Urothelium cell line (cell line): ENCODE data around the gene ZNF600.
"Not testable (repeated sequence)": the region's sequence is repeated elsewhere in the genome, so short reads cannot be mapped to it uniquely, and the experiment has no call there.

Experiments
- DNase-seq: peaks from one replicate; pipeline ENCODE4 v3.0.0; 2011; ENCODE audit warnings: low spot score, mixed read lengths
- FAIRE-seq: peaks from 2 replicates; lab custom pipeline; 2011; peaks lifted over from hg19 to GRCh38; lab: Jason Lieb, UNC

The ZNF600 gene

GRCh38 chr19:52786464-52787354 lies at the start of gene ZNF600:
Gene ZNF600, minus strand, starts transcription at chr19:52786791. Its CDS starts 7,903 bp downstream, at chr19:52778888.
- FAIRE-seq: not testable (repeated sequence)
- DNase-seq: peak; percentile 73

- not testable (repeated sequence) for FAIRE-seq, DNase-seq
These were observed 47.7 kb upstream of the ZNF600 start for GRCh38 chr19:52834289-52834688.

- not testable (repeated sequence) for FAIRE-seq, DNase-seq
These were observed 47.0 kb upstream of the ZNF600 start for GRCh38 chr19:52833541-52833940.

GRCh38 chr19:52829866-52830265 lies 43.3 kb upstream of the ZNF600 start:
- not testable (repeated sequence) for FAIRE-seq, DNase-seq

- DNase-seq: no peak
These were observed 39.2 kb upstream of the ZNF600 start for GRCh38 chr19:52825765-52826164.

GRCh38 chr19:52823676-52824075 lies 37.1 kb upstream of the ZNF600 start:
- DNase-seq (no peak), FAIRE-seq (no peak)

More at GRCh38 chr19:52825765-52826164, 39.2 kb upstream of the ZNF600 start:
- FAIRE-seq: no peak

- peak; percentile 21 for DNase-seq
- peak; percentile 94 for FAIRE-seq
These were observed 34.8 kb upstream of the ZNF600 start, which contains the start of gene ZNF28 for GRCh38 chr19:52821204-52821960. Gene ZNF28, minus strand, starts transcription at chr19:52821633. Its CDS starts 3,675 bp downstream, at chr19:52817958.

- not testable (repeated sequence) for FAIRE-seq
These were observed 34.0 kb upstream of the ZNF600 start for GRCh38 chr19:52820472-52821203.

GRCh38 chr19:52809801-52810200 lies 23.2 kb upstream of the ZNF600 start:
- no peak for DNase-seq
- FAIRE-seq: no peak

More at GRCh38 chr19:52820472-52821203, 34.0 kb upstream of the ZNF600 start:
- not testable (repeated sequence) for DNase-seq

GRCh38 chr19:52799950-52800640 lies 13.5 kb upstream of the ZNF600 start:
- FAIRE-seq, DNase-seq: not testable (repeated sequence)

GRCh38 chr19:52789440-52789839 lies 2.8 kb upstream of the ZNF600 start:
- no peak for FAIRE-seq

GRCh38 chr19:52786078-52786463 lies 520 bp downstream of the ZNF600 start:
- peak; percentile 16 for DNase-seq

More at GRCh38 chr19:52789440-52789839, 2.8 kb upstream of the ZNF600 start:
- no peak for DNase-seq

GRCh38 chr19:52785506-52785905 lies 1.1 kb downstream of the ZNF600 start:
- no peak for DNase-seq
- FAIRE-seq: no peak

More at GRCh38 chr19:52786078-52786463, 520 bp downstream of the ZNF600 start:
- FAIRE-seq: no peak

GRCh38 chr19:52782864-52783263 lies 3.7 kb downstream of the ZNF600 start:
- DNase-seq, FAIRE-seq: not testable (repeated sequence)

- FAIRE-seq: no peak
- DNase-seq: no peak
These were observed 7.8 kb downstream of the ZNF600 start for GRCh38 chr19:52778811-52779210.

- not testable (repeated sequence) for DNase-seq, FAIRE-seq
These were observed 30.1 kb downstream of the ZNF600 start for GRCh38 chr19:52756447-52756846.

GRCh38 chr19:52749780-52750179 lies 36.8 kb downstream of the ZNF600 start:
- DNase-seq (no peak), FAIRE-seq (no peak)

GRCh38 chr19:52748336-52748950 lies 38.1 kb downstream of the ZNF600 start:
- FAIRE-seq: no peak
- no peak for DNase-seq

GRCh38 chr19:52745919-52746318 lies 40.7 kb downstream of the ZNF600 start:
- FAIRE-seq, DNase-seq: not testable (repeated sequence)
